ENCODE measurements around the gene HMCN2.
"Not testable (repeated sequence)": the region's sequence is repeated elsewhere in the genome, so short reads cannot be mapped to it uniquely, and the experiment has no call there.

HMCN2 gene

DNA sequence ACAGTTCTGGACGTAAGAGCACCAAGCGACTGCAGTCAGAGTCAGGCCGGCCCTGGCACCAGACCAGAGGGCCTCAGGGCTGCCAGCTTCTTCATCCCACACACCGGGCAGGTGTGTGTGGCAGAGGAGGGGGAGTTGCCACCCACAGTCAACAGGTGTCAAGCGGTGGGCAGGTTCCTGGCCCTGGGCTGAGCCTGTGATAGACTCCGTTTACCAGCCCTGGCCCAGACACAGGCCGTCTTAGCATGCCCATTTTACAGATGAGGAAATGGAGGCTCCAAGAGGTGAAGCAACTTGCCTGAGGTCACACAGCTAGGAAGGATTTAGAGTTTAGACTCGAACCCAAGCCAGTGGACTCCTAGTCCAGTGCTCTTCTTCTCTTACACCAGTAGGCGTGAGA lies 71.8 kb downstream of the HMCN2 start:
- no peaks in the 10 kb centered on the region for H3K9me3 ChIP-seq (ENCODE audit: control insufficient read depth, low read length)
- H3K9ac ChIP-seq, result no peak overlapping the region
- H3K36me3 ChIP-seq (ENCODE audit: control insufficient read depth, insufficient read depth, low read length), result no peaks in the 10 kb centered on the region
- no peaks in the 10 kb centered on the region for H3K79me2 ChIP-seq
- no peak overlapping the region for H3K4me3 ChIP-seq (ENCODE audit: low read depth, low read length)
- no peaks in the 10 kb centered on the region for H3K4me1 ChIP-seq
- no peak overlapping the region for H3K27ac ChIP-seq
- H3K4me2 ChIP-seq (ENCODE audit: low read length), result no peak overlapping the region
- H3K27me3 ChIP-seq (ENCODE audit: control insufficient read depth, insufficient read depth, low read length), result no peaks in the 10 kb centered on the region
- H2AFZ ChIP-seq, result no peak overlapping the region
- TF ChIP-seq, protein P1, sequence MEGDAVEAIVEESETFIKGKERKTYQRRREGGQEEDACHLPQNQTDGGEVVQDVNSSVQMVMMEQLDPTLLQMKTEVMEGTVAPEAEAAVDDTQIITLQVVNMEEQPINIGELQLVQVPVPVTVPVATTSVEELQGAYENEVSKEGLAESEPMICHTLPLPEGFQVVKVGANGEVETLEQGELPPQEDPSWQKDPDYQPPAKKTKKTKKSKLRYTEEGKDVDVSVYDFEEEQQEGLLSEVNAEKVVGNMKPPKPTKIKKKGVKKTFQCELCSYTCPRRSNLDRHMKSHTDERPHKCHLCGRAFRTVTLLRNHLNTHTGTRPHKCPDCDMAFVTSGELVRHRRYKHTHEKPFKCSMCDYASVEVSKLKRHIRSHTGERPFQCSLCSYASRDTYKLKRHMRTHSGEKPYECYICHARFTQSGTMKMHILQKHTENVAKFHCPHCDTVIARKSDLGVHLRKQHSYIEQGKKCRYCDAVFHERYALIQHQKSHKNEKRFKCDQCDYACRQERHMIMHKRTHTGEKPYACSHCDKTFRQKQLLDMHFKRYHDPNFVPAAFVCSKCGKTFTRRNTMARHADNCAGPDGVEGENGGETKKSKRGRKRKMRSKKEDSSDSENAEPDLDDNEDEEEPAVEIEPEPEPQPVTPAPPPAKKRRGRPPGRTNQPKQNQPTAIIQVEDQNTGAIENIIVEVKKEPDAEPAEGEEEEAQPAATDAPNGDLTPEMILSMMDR (IDR thresholded peaks at IDR 0.05), result no peak

DNA sequence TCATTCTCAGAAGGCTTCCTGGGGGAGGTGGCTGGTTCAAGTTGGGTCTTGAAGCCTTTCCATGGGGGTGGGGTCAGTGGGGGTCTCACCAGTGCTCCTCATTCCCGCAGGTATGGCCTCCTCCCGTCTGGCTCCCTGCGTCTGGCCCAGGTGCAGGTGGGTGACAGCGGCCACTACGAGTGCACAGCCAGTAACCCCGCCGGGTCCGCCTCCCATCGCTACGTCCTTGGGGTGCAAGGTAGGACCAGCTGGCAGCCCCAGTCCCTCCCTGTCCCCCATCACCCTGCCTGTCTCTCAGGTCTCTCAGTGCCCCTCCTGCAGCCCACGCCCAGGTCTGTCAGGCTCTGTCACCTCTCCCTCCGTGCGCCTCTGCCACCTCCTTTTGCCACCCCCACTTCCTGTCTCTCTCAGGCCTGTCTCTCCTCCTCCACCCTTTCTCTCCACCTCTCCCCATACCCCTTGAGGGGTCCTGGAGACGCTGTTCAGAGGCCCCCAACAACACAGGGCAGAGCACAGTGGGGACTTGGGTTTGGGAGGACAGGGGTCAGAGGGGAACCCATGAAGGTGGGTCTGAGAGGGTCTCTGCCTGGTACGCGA lies 72.3 kb downstream of the HMCN2 start:
- H3K9ac ChIP-seq, result no peak overlapping the region
- TF ChIP-seq, protein P1 (IDR thresholded peaks at IDR 0.05), result no peak
- H3K9me3 ChIP-seq (ENCODE audit: control insufficient read depth, low read length), result no peaks in the 10 kb centered on the region
- no peak overlapping the region for H3K4me3 ChIP-seq (ENCODE audit: low read depth, low read length)
- H2AFZ ChIP-seq, result no peak overlapping the region
- no peaks in the 10 kb centered on the region for H3K36me3 ChIP-seq (ENCODE audit: control insufficient read depth, insufficient read depth, low read length)
- H3K79me2 ChIP-seq, result no peaks in the 10 kb centered on the region
- no peaks in the 10 kb centered on the region for H3K4me1 ChIP-seq
- H3K27me3 ChIP-seq (ENCODE audit: control insufficient read depth, insufficient read depth, low read length), result no peaks in the 10 kb centered on the region
- H3K27ac ChIP-seq, result no peak overlapping the region
- no peak overlapping the region for H3K4me2 ChIP-seq (ENCODE audit: low read length)

DNA sequence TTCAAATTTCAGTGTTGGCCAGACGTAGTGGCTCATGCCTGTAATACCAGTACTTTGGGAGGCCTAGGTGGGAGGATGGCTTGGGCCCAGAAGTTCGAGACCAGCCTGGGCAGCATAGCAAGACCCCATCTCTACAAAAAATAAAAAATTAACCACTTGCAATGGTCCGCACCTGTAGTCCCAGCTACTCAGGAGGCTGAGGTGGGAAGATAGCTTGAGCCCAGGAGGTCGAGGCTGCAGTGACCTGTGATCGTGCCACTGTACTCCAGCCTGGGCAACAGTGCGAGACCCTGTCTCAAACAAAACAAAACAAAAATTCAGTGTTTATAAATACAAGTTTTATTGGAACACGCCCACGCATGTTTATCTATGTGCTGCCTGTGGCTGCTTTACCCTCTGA lies 73.3 kb downstream of the HMCN2 start:
- not testable (repeated sequence) for H3K27me3 ChIP-seq (ENCODE audit: control insufficient read depth, insufficient read depth, low read length); H3K36me3 ChIP-seq (ENCODE audit: control insufficient read depth, insufficient read depth, low read length); H3K4me3 ChIP-seq (ENCODE audit: low read depth, low read length); H3K9ac ChIP-seq; H3K4me2 ChIP-seq (ENCODE audit: low read length); H3K4me1 ChIP-seq; H3K79me2 ChIP-seq; H2AFZ ChIP-seq; H3K9me3 ChIP-seq (ENCODE audit: control insufficient read depth, low read length); H3K27ac ChIP-seq

DNA sequence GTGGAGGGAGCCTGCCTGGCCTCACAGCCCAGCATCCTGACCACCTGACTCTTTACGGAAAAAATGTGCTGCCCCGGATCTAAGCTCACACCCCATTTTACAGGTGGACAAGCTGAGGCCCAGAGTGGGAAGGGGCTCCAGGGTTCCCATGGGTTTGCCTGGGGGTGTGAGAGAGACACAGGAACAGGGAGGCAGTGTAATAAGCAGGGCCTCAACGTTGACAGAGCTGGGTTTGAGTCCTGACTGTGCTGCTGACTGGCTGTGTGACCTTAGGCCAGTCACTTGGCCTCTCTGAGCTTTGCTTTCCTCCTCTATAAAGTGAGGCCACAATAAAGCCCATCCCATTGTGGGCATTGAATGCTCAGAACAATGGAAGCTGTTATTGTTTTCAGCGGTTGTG lies 73.7 kb downstream of the HMCN2 start:
- TF ChIP-seq, protein P1 (IDR thresholded peaks at IDR 0.05), result no peak
- no peak overlapping the region for H3K4me3 ChIP-seq (ENCODE audit: low read depth, low read length)
- no peaks in the 10 kb centered on the region for H3K79me2 ChIP-seq
- no peaks in the 10 kb centered on the region for H3K9me3 ChIP-seq (ENCODE audit: control insufficient read depth, low read length)
- H2AFZ ChIP-seq, result no peak overlapping the region
- no peaks in the 10 kb centered on the region for H3K36me3 ChIP-seq (ENCODE audit: control insufficient read depth, insufficient read depth, low read length)
- H3K27ac ChIP-seq, result no peak overlapping the region
- H3K4me1 ChIP-seq, result no peaks in the 10 kb centered on the region
- no peaks in the 10 kb centered on the region for H3K27me3 ChIP-seq (ENCODE audit: control insufficient read depth, insufficient read depth, low read length)
- no peak overlapping the region for H3K9ac ChIP-seq
- H3K4me2 ChIP-seq (ENCODE audit: low read length), result no peak overlapping the region

DNA sequence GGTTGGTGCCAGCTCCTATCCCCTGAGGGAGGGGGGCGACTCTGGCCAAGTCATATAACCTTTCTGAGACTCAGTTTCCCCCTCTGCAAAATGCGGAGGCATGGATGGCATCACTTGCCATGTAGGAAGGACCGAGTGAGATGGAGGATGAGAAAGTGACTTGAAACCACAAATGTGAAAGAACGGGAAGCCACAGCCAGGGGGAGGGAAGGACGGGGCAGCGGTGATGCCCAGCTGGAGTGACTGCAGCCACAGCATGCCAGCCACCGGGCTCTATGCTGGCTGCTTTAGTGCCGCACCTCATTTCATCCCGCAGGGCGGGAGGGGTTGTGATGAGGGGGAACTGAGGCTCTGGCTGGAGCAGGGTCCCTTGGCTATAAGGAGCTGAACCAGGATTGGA lies 74.5 kb downstream of the HMCN2 start:
- Histone ChIP-seq H3K9me3 (ENCODE audit: control insufficient read depth, low read length) (no peaks in the 10 kb centered on the region), H3K79me2 (no peaks in the 10 kb centered on the region), H3K27ac (no peak overlapping the region), H2AFZ (no peak overlapping the region), H3K4me1 (no peaks in the 10 kb centered on the region), H3K4me2 (ENCODE audit: low read length) (no peak overlapping the region), H3K36me3 (ENCODE audit: control insufficient read depth, insufficient read depth, low read length) (no peaks in the 10 kb centered on the region), H3K9ac (no peak overlapping the region), H3K4me3 (ENCODE audit: low read depth, low read length) (no peak overlapping the region), H3K27me3 (ENCODE audit: control insufficient read depth, insufficient read depth, low read length) (no peaks in the 10 kb centered on the region)
- TF ChIP-seq, protein P1 (IDR thresholded peaks at IDR 0.05), result no peak

DNA sequence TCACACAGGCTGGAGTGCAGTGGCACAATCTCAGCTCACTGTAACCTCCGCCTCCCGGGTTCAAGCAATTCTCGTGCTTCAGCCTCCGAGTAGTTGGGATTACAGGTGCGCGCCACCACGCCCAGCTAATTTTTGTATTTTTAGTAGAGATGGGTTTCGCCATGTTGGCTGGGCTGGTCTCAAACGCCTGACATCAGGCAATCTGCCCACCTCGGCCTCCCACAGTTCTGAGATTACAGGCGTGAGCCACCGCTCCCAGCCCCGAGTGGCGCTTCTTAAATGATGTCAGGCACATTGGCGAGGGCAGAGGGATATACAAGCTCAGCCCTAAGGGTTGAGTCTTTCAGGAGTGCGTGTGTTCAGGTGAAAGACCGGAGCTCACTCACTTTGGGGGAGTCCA lies 75.0 kb downstream of the HMCN2 start:
- not testable (repeated sequence) for H3K27me3 ChIP-seq (ENCODE audit: control insufficient read depth, insufficient read depth, low read length); H3K9me3 ChIP-seq (ENCODE audit: control insufficient read depth, low read length); H3K79me2 ChIP-seq; H3K4me2 ChIP-seq (ENCODE audit: low read length); H3K4me3 ChIP-seq (ENCODE audit: low read depth, low read length); H2AFZ ChIP-seq; H3K9ac ChIP-seq; H3K36me3 ChIP-seq (ENCODE audit: control insufficient read depth, insufficient read depth, low read length); H3K27ac ChIP-seq; H3K4me1 ChIP-seq

Measured in parathyroid adenoma (tissue), 2 donors.